ENCODE data around the gene SLC25A1. TPM values are rescaled to one million over a fixed set of nuclear protein-coding genes. Genes with fewer than 3 reads are reported as not detected.

The SLC25A1 gene
- total and polyA plus RNA-seq, 2 of the 4 experiments (the other 2 are of a cell fraction), result 41.0 to 56.5 TPM

DNA sequence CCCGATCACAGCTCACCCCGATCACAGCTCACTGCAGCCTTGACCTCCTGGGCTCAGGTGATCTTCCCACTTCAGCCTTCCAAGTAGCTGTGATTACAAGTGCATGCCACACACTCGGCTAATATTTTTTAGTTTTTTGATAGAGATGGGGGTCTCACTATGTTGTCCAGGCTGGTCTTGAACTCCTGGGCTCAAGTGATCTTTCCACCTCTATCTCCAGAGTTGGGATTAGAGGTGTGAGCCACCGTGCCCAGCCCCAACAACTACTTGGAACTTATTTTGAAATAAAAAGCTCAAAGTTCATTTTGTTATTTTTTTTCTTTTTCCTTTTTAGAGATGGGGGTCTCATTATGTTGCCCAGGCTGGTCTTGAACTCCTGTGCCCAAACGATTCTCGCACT, 27.8 kb upstream of the SLC25A1 start:
- Histone ChIP-seq H2AFZ (replicated peaks; ENCODE audit: low read length, poor library complexity) (no peak overlapping the region), H2BK5ac (ENCODE audit: low read depth, low read length, poor library complexity, severe bottlenecking) (no peak overlapping the region), H4K5ac (ENCODE audit: low read depth, low read length) (no peak overlapping the region), H3K4me3 (ENCODE audit: insufficient read depth, low read depth, low read length) (no peak overlapping the region), H3K4me1 (ENCODE audit: control insufficient read depth, insufficient read depth, low read length) (no peaks in the 10 kb centered on the region), H3K14ac (replicated peaks; ENCODE audit: low read depth, low read length) (no peak overlapping the region), H4K91ac (ENCODE audit: insufficient read depth, low read depth, low read length) (no peak overlapping the region), H2BK15ac (ENCODE audit: low read depth, low read length) (no peak overlapping the region), H3K27me3 (ENCODE audit: control insufficient read depth, insufficient read depth, low read length) (no peaks in the 10 kb centered on the region), H3K56ac (ENCODE audit: extremely low read depth, insufficient read depth, low read length) (no peak overlapping the region), H3K79me1 (ENCODE audit: low read depth in 1 of 2, low read length in 2 of 2) (no peaks in the 10 kb centered on the region), H4K8ac (ENCODE audit: low read depth in 2 of 2, low read length in 2 of 2) (no peak overlapping the region), H3K27ac (ENCODE audit: insufficient read depth, low read length) (no peak overlapping the region), H3K18ac (ENCODE audit: low read depth, low read length) (no peak overlapping the region), H2BK120ac (ENCODE audit: low read depth, low read length) (no peak overlapping the region), H3K9ac (ENCODE audit: low read depth, low read length) (no peak overlapping the region), H4K20me1 (ENCODE audit: insufficient read depth, low read length) (no peaks in the 10 kb centered on the region), H2BK20ac (ENCODE audit: low read depth, low read length) (no peak overlapping the region), H3K9me1 (ENCODE audit: insufficient read depth, low read length) (0 out of 2 replicates have a peak, but pooled peaks cover 2% of the 10 kb centered on the region), H3K4ac (ENCODE audit: low read depth, low read length) (no peak overlapping the region), H2AK9ac (replicated peaks; ENCODE audit: low read depth, low read length, poor library complexity) (no peak overlapping the region), H3K36me3 (ENCODE audit: control insufficient read depth, insufficient read depth, low read length) (peaks cover 5% of the 10 kb centered on the region; the same call in 1 of the 2 replicates), H3K9me3 (ENCODE audit: control insufficient read depth, insufficient read depth, low read length) (no peaks in the 10 kb centered on the region), H3K23ac (ENCODE audit: low read depth, low read length) (no peak overlapping the region), H2AK5ac (ENCODE audit: low read depth, low read length) (no peak overlapping the region), H3K4me2 (ENCODE audit: low read depth, low read length) (no peak overlapping the region)
- WGBS, 2 experiments (ENCODE audit: extremely low coverage in 2 of 2, insufficient read length in 1 of 2), result no CpG with 5 or more reads among the region's 6 CpGs
- intact Hi-C loops (cut with micrococcal nuclease) (no loop called here), dilution Hi-C loops (cut with HindIII; ENCODE audit: low sequenced_read_pairs, unreplicated experiment) (no loop called here), in situ Hi-C loops (cut with MboI; ENCODE audit: low sequenced_read_pairs) (no loop called here)
- ChIA-PET POLR2A (ENCODE audit: unreplicated experiment) (interaction anchor here (0.7 kb wide), 1 partner anchor 168 kb away, joined by 8 read pairs; no protein-coding TSS in a partner anchor), CTCF (interaction anchor here (1.4 kb wide), 1 partner anchor 26 kb away, joined by 5 read pairs; no protein-coding TSS in a partner anchor)
- no TSS peak for BruUV-seq (replicated peaks)
- TF ChIP-seq, protein P1, sequence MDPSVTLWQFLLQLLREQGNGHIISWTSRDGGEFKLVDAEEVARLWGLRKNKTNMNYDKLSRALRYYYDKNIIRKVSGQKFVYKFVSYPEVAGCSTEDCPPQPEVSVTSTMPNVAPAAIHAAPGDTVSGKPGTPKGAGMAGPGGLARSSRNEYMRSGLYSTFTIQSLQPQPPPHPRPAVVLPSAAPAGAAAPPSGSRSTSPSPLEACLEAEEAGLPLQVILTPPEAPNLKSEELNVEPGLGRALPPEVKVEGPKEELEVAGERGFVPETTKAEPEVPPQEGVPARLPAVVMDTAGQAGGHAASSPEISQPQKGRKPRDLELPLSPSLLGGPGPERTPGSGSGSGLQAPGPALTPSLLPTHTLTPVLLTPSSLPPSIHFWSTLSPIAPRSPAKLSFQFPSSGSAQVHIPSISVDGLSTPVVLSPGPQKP (IDR thresholded peaks at IDR 0.05; ENCODE audit: borderline replicate concordance, low read depth, low read length), result no peak
- TF ChIP-seq RCOR1 (IDR thresholded peaks at IDR 0.05; ENCODE audit: insufficient replicate concordance, low read length) (no peak), RAD21 (IDR thresholded peaks at IDR 0.05; ENCODE audit: low read length) (no peak), MAZ (IDR thresholded peaks at IDR 0.05; ENCODE audit: borderline replicate concordance, low read depth, low read length) (no peak), CEBPB (IDR thresholded peaks at IDR 0.05; ENCODE audit: low read depth, low read length) (no peak), BHLHE40 (IDR thresholded peaks at IDR 0.05; ENCODE audit: low read depth, low read length) (no peak), FOS (IDR thresholded peaks at IDR 0.05; ENCODE audit: low read depth, low read length) (no peak), CHD1 (IDR thresholded peaks at IDR 0.05; ENCODE audit: low read depth, low read length) (no peak), MAFK (IDR thresholded peaks at IDR 0.05; ENCODE audit: low read depth, low read length) (no peak), RFX5 (IDR thresholded peaks at IDR 0.05; ENCODE audit: low read depth, low read length) (no peak), MXI1 (IDR thresholded peaks at IDR 0.05; ENCODE audit: borderline replicate concordance, low read depth, low read length) (no peak)
- DNase-seq (no peak), ATAC-seq (ENCODE audit: low read depth) (no peak)
